ENCODE data around the gene KIAA0513.

KIAA0513 gene

GRCh38 chr16:85125570-85126393 is 98.2 kb downstream of the KIAA0513 start:
- Histone ChIP-seq H3K79me2 (ENCODE audit: insufficient read depth, low read length) (no peaks in the 10 kb centered on the region), H3K9me3 (ENCODE audit: insufficient read depth, low read length) (no peaks in the 10 kb centered on the region), H3K9ac (ENCODE audit: low read length) (no peak overlapping the region), H3K36me3 (ENCODE audit: low read length) (no peaks in the 10 kb centered on the region), H3K27ac (ENCODE audit: low read depth, low read length) (no peak overlapping the region), H4K20me1 (ENCODE audit: low read depth, low read length) (no peaks in the 10 kb centered on the region), H3K27me3 (ENCODE audit: low read length) (no peaks in the 10 kb centered on the region), H2AFZ (ENCODE audit: low read depth, low read length, severe bottlenecking) (no peak overlapping the region), H3K4me3 (ENCODE audit: insufficient read depth, low read length, poor library complexity, severe bottlenecking) (no peak overlapping the region), H3K4me2 (ENCODE audit: low read depth, low read length, poor library complexity, severe bottlenecking) (no peak overlapping the region), H3K9me2 (replicated peaks; ENCODE audit: insufficient read depth, low read length) (no peaks in the 10 kb centered on the region), H3F3A (ENCODE audit: insufficient read depth) (no peaks in the 10 kb centered on the region)
- TF ChIP-seq EZH2phosphoT487 (conservative IDR thresholded peaks at IDR 0.05; ENCODE audit: low read length) (no peak), CTCF (IDR thresholded peaks at IDR 0.05; ENCODE audit: insufficient read depth, low read length, poor library complexity, severe bottlenecking) (no peak)

- TF ChIP-seq CTCF (IDR thresholded peaks at IDR 0.05; ENCODE audit: insufficient read depth, low read length, poor library complexity, severe bottlenecking) (no peak), EZH2phosphoT487 (conservative IDR thresholded peaks at IDR 0.05; ENCODE audit: low read length) (no peak)
- H4K20me1 ChIP-seq (ENCODE audit: low read depth, low read length) = no peaks in the 10 kb centered on the region
- H3K9me3 ChIP-seq (ENCODE audit: insufficient read depth, low read length) = no peaks in the 10 kb centered on the region
- no peak overlapping the region for H3K27ac ChIP-seq (ENCODE audit: low read depth, low read length)
- H3K9me2 ChIP-seq (replicated peaks; ENCODE audit: insufficient read depth, low read length) = no peaks in the 10 kb centered on the region
- H3K79me2 ChIP-seq (ENCODE audit: insufficient read depth, low read length) = no peaks in the 10 kb centered on the region
- H3F3A ChIP-seq (ENCODE audit: insufficient read depth) = no peaks in the 10 kb centered on the region
- H3K4me3 ChIP-seq (ENCODE audit: insufficient read depth, low read length, poor library complexity, severe bottlenecking) = no peak overlapping the region
- H3K4me2 ChIP-seq (ENCODE audit: low read depth, low read length, poor library complexity, severe bottlenecking) = no peak overlapping the region
- no peak overlapping the region for H2AFZ ChIP-seq (ENCODE audit: low read depth, low read length, severe bottlenecking)
- no peaks in the 10 kb centered on the region for H3K27me3 ChIP-seq (ENCODE audit: low read length)
- H3K9ac ChIP-seq (ENCODE audit: low read length) = no peak overlapping the region
- no peaks in the 10 kb centered on the region for H3K36me3 ChIP-seq (ENCODE audit: low read length)
Observed at GRCh38 chr16:85126394-85126704, 98.8 kb downstream of the KIAA0513 start.

- no peaks in the 10 kb centered on the region for H3K9me2 ChIP-seq (replicated peaks; ENCODE audit: insufficient read depth, low read length)
- no peaks in the 10 kb centered on the region for H4K20me1 ChIP-seq (ENCODE audit: low read depth, low read length)
- TF ChIP-seq EZH2phosphoT487 (conservative IDR thresholded peaks at IDR 0.05; ENCODE audit: low read length) (no peak), CTCF (IDR thresholded peaks at IDR 0.05; ENCODE audit: insufficient read depth, low read length, poor library complexity, severe bottlenecking) (no peak)
- H3K9ac ChIP-seq (ENCODE audit: low read length) = no peak overlapping the region
- no peaks in the 10 kb centered on the region for H3K27me3 ChIP-seq (ENCODE audit: low read length)
- no peak overlapping the region for H2AFZ ChIP-seq (ENCODE audit: low read depth, low read length, severe bottlenecking)
- H3F3A ChIP-seq (ENCODE audit: insufficient read depth) = no peaks in the 10 kb centered on the region
- H3K9me3 ChIP-seq (ENCODE audit: insufficient read depth, low read length) = no peaks in the 10 kb centered on the region
- no peak overlapping the region for H3K27ac ChIP-seq (ENCODE audit: low read depth, low read length)
- no peak overlapping the region for H3K4me3 ChIP-seq (ENCODE audit: insufficient read depth, low read length, poor library complexity, severe bottlenecking)
- no peaks in the 10 kb centered on the region for H3K36me3 ChIP-seq (ENCODE audit: low read length)
- H3K79me2 ChIP-seq (ENCODE audit: insufficient read depth, low read length) = no peaks in the 10 kb centered on the region
- H3K4me2 ChIP-seq (ENCODE audit: low read depth, low read length, poor library complexity, severe bottlenecking) = no peak overlapping the region
Observed at GRCh38 chr16:85126705-85127378, 99.2 kb downstream of the KIAA0513 start.
